ENCODE data around the gene UBE2I. TPM values are rescaled to one million over a fixed set of nuclear protein-coding genes. Genes with fewer than 3 reads are reported as not detected.

The UBE2I gene
- total RNA-seq, 1 experiment from 2014 or later, result 71.3 TPM

DNA sequence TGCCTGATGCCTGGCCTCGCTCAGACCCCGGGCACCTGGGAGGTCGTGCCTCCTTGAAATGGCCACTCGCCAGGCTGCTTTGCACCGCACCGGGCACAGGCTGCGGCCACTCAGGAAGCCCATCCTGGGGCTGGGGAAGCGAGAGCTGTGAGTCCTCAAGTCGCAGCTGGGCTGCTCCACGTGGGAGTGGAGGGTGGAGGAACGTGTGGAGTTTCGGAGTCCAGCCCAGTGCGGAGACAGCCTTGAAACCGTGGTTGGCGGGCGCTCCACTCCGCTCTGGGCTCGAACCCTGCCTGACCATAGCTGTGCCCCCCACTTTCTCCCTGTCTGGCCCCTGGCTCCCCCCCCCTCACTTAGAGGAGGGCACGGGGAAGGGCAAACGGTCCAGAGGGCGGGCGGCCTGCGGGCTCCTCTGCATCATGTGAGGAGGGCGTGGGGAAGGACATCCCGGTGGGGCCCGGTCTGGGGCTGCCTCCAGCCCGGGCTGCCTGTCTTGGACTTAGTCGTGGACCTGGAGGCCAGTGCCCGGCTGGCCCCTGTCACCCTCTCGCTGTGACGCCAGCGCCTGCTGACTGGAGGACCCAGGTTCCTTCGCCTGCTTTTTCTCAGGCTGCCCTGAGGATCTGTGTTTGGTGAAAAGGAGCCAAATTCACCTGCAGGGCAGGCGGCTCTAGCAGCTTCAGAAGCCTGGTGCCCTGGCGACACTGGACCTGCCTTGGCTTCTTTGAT, 2.5 kb downstream of the UBE2I start:
- ChIA-PET CTCF (no interaction called here), POLR2A (ENCODE audit: unreplicated experiment) (no interaction called here)
- peak overlapping the region; percentile 85 for H3K4me3 ChIP-seq (ENCODE audit: low read length)
- no peaks in the 10 kb centered on the region for H3K9me2 ChIP-seq (replicated peaks; ENCODE audit: low read length)
- H3K4me1 ChIP-seq (ENCODE audit: insufficient read depth, low read length), result peaks cover 10% of the 10 kb centered on the region; the same call in 1 of the 2 replicates
- H2AFZ ChIP-seq (ENCODE audit: low read length), result no peak overlapping the region
- intact Hi-C loops (cut with micrococcal nuclease), result no loop called here
- no peaks in the 10 kb centered on the region for H3K9me3 ChIP-seq (ENCODE audit: low read length)
- peaks cover 43% of the 10 kb centered on the region for H4K20me1 ChIP-seq (ENCODE audit: low read length)
- H3F3A ChIP-seq (ENCODE audit: low read length, unreplicated experiment), result no peaks in the 10 kb centered on the region
- H3K4me2 ChIP-seq (ENCODE audit: low read length), result peak overlapping the region; percentile 100
- H3K79me2 ChIP-seq (ENCODE audit: low read length), result peaks cover 65% of the 10 kb centered on the region
- TF ChIP-seq EZH2phosphoT487 (IDR thresholded peaks at IDR 0.05; ENCODE audit: borderline replicate concordance, low read length), result no peak
- no peak for TF ChIP-seq EZH2 (IDR thresholded peaks at IDR 0.05; ENCODE audit: low read length, unreplicated experiment)
- TF ChIP-seq, protein P1, sequence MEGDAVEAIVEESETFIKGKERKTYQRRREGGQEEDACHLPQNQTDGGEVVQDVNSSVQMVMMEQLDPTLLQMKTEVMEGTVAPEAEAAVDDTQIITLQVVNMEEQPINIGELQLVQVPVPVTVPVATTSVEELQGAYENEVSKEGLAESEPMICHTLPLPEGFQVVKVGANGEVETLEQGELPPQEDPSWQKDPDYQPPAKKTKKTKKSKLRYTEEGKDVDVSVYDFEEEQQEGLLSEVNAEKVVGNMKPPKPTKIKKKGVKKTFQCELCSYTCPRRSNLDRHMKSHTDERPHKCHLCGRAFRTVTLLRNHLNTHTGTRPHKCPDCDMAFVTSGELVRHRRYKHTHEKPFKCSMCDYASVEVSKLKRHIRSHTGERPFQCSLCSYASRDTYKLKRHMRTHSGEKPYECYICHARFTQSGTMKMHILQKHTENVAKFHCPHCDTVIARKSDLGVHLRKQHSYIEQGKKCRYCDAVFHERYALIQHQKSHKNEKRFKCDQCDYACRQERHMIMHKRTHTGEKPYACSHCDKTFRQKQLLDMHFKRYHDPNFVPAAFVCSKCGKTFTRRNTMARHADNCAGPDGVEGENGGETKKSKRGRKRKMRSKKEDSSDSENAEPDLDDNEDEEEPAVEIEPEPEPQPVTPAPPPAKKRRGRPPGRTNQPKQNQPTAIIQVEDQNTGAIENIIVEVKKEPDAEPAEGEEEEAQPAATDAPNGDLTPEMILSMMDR (conservative IDR thresholded peaks at IDR 0.05; ENCODE audit: low read depth, low read length), result no peak
- peaks cover 29% of the 10 kb centered on the region for H3K36me3 ChIP-seq (ENCODE audit: low read depth, low read length)
- peak overlapping the region; percentile 92; the same call in 1 of the 2 replicates for H3K9ac ChIP-seq (ENCODE audit: low read length)
- no peaks in the 10 kb centered on the region for H3K27me3 ChIP-seq (ENCODE audit: low read length)
- no peak for DNase-seq
- BruUV-seq (replicated peaks), result no TSS peak
- H3K27ac ChIP-seq (ENCODE audit: low read length), result no peak overlapping the region
- no peak for ATAC-seq

DNA sequence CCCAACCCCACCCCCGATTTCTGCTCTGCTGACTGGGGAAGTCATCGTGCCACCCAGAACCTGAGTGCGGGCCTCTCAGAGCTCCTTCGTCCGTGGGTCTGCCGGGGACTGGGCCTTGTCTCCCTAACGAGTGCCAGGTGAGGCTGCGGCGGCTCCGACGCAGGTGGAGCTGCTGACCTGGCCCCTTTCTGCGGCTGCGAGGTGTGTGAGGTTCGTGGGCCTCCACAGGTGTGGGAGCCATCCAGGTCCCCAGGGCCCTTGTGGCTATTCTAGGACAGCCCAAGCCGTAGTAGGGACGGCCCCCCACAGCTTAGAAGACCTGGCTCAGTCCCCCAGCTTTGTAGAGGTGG, 3.0 kb downstream of the UBE2I start:
- TF ChIP-seq, protein P1 (conservative IDR thresholded peaks at IDR 0.05; ENCODE audit: low read depth, low read length), result no peak
- TF ChIP-seq EZH2 (IDR thresholded peaks at IDR 0.05; ENCODE audit: low read length, unreplicated experiment) (no peak), EZH2phosphoT487 (IDR thresholded peaks at IDR 0.05; ENCODE audit: borderline replicate concordance, low read length) (no peak)
- H3K4me1 ChIP-seq (ENCODE audit: insufficient read depth, low read length), result peaks cover 10% of the 10 kb centered on the region; the same call in 1 of the 2 replicates
- no TSS peak for BruUV-seq (replicated peaks)
- no peaks in the 10 kb centered on the region for H3K9me2 ChIP-seq (replicated peaks; ENCODE audit: low read length)
- H3K9me3 ChIP-seq (ENCODE audit: low read length), result no peaks in the 10 kb centered on the region
- ATAC-seq, result no peak
- POLR2A ChIA-PET (ENCODE audit: unreplicated experiment), result no interaction called here
- H3K9ac ChIP-seq (ENCODE audit: low read length), result no peak overlapping the region
- peaks cover 70% of the 10 kb centered on the region for H3K79me2 ChIP-seq (ENCODE audit: low read length)
- peaks cover 34% of the 10 kb centered on the region for H3K36me3 ChIP-seq (ENCODE audit: low read depth, low read length)
- intact Hi-C loops (cut with micrococcal nuclease), result no loop called here
- no peak overlapping the region for H3K27ac ChIP-seq (ENCODE audit: low read length)
- no peak for DNase-seq
- peaks cover 43% of the 10 kb centered on the region for H4K20me1 ChIP-seq (ENCODE audit: low read length)
- no peak overlapping the region for H2AFZ ChIP-seq (ENCODE audit: low read length)
- H3F3A ChIP-seq (ENCODE audit: low read length, unreplicated experiment), result no peaks in the 10 kb centered on the region
- no peaks in the 10 kb centered on the region for H3K27me3 ChIP-seq (ENCODE audit: low read length)
- CTCF ChIA-PET, result no interaction called here
- no peak overlapping the region for H3K4me2 ChIP-seq (ENCODE audit: low read length)
- H3K4me3 ChIP-seq (ENCODE audit: low read length), result no peak overlapping the region

DNA sequence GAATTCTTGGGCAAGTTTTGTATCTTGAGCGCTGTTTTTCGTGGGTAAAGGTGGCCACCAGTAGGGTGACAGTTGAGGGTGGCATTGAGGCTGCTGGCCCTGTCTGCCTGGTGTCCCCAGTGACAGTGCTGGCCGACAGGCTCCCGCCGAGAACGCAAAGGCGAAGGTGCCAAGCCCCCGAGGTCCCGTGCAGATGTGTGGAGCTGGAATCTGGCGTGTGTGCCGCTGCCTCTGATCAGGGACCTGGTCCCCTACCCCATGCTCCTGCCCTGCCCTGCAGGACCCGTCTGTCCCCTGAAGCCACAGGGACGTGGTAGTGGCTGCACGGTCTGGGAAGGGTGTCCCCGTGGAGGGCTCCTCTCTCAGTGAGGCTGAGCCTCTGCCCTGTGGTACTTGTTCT, 3.5 kb downstream of the UBE2I start:
- no peaks in the 10 kb centered on the region for H3K9me3 ChIP-seq (ENCODE audit: low read length)
- intact Hi-C loops (cut with micrococcal nuclease), result no loop called here
- H3K4me1 ChIP-seq (ENCODE audit: insufficient read depth, low read length), result peaks cover 10% of the 10 kb centered on the region; the same call in 1 of the 2 replicates
- H3K36me3 ChIP-seq (ENCODE audit: low read depth, low read length), result peaks cover 39% of the 10 kb centered on the region
- DNase-seq, result no peak
- H3K9me2 ChIP-seq (replicated peaks; ENCODE audit: low read length), result no peaks in the 10 kb centered on the region
- no peak overlapping the region for H3K27ac ChIP-seq (ENCODE audit: low read length)
- H3K4me3 ChIP-seq (ENCODE audit: low read length), result no peak overlapping the region
- H3K27me3 ChIP-seq (ENCODE audit: low read length), result no peaks in the 10 kb centered on the region
- H3K4me2 ChIP-seq (ENCODE audit: low read length), result no peak overlapping the region
- no TSS peak for BruUV-seq (replicated peaks)
- H3F3A ChIP-seq (ENCODE audit: low read length, unreplicated experiment), result no peaks in the 10 kb centered on the region
- TF ChIP-seq EZH2 (IDR thresholded peaks at IDR 0.05; ENCODE audit: low read length, unreplicated experiment), result no peak
- H3K9ac ChIP-seq (ENCODE audit: low read length), result no peak overlapping the region
- ATAC-seq, result no peak
- POLR2A ChIA-PET (ENCODE audit: unreplicated experiment), result no interaction called here
- no peak overlapping the region for H2AFZ ChIP-seq (ENCODE audit: low read length)
- CTCF ChIA-PET, result no interaction called here
- H4K20me1 ChIP-seq (ENCODE audit: low read length), result peaks cover 43% of the 10 kb centered on the region
- peaks cover 70% of the 10 kb centered on the region for H3K79me2 ChIP-seq (ENCODE audit: low read length)

Data from PC-3 (cell line).